Adrenal gland (tissue), 5 donors: ENCODE measurements around the gene USF2.

Source experiments
- CTCF ChIP-seq, 6 experiments: fragments of 450-650 bp in 4 of 6; fragments of 200-600 bp in 2 of 6; sonication (generic) in 1 of 6; IDR thresholded peaks; 1 replicate in 5 of 6; 2 replicates in 1 of 6; pipeline versions ENCODE4 v1.5.1 to v1.8.0; 2016 to 2021; ENCODE audit warnings: antibody characterized with exemption in 6 of 6, mild to moderate bottlenecking in 2 of 6, moderate library complexity in 1 of 6
- POLR2A ChIP-seq, 2 donors: fragments of 450-650 bp; IDR thresholded peaks; one replicate each; pipeline ENCODE4 v1.6.1; 2017; ENCODE audit warnings: antibody characterized with exemption in 2 of 2, mild to moderate bottlenecking in 2 of 2, moderate library complexity in 1 of 2
- donor health status: DM: no; HTN: no; CAD: no.

DNA sequence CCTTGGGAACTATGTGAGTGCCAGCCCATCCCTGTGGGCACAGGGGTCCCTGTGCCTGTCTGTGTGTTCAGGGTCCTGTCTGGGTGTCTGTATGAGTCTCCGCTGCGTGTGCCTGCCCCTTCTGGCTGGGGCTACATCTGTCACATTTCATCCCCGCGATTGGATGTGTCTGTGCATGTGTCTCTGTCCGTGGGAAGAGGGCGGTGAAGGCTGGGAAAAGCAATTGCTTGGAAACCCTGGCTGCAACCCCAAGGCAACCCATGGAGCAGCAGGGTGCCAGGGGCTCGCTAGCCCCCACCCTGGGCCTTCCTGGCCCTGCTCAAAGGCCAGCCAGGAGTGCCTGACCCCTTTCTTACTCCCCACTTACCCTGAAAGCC lies 24.6 kb downstream of the USF2 start:
- TF ChIP-seq CTCF (IDR thresholded peaks at IDR 0.05) (no peak), POLR2A (IDR thresholded peaks at IDR 0.05) (no peak)
